IPS-18a (cell line): Measurements from ENCODE around the gene CCDC86.

Experiments
- H3K27ac ChIP-seq: one replicate; pipeline ENCODE4 v1.5.1; 2013; ENCODE audit warnings: low read length
- H3K27me3 ChIP-seq: one replicate; pipeline ENCODE4 v1.6.1; 2013; ENCODE audit warnings: mild to moderate bottlenecking, low read length; ENCODE audit not compliant: control insufficient read depth, insufficient read depth
- H3K36me3 ChIP-seq: one replicate; pipeline ENCODE4 v1.6.1; 2013; ENCODE audit warnings: low read depth, low read length; ENCODE audit not compliant: control insufficient read depth
- H3K4me1 ChIP-seq: one replicate; pipeline ENCODE4 v1.6.1; 2013; ENCODE audit warnings: low read depth, low read length; ENCODE audit not compliant: control insufficient read depth
- H3K4me3 ChIP-seq: one replicate; pipeline ENCODE4 v1.5.1; 2013; ENCODE audit warnings: low read length
- H3K9ac ChIP-seq: one replicate; pipeline ENCODE4 v1.6.1; 2013; ENCODE audit warnings: mild to moderate bottlenecking, low read length, moderate library complexity
- H3K9me3 ChIP-seq: one replicate; pipeline ENCODE4 v1.6.1; 2013; ENCODE audit warnings: low read depth, low read length; ENCODE audit not compliant: control insufficient read depth

The CCDC86 gene

DNA sequence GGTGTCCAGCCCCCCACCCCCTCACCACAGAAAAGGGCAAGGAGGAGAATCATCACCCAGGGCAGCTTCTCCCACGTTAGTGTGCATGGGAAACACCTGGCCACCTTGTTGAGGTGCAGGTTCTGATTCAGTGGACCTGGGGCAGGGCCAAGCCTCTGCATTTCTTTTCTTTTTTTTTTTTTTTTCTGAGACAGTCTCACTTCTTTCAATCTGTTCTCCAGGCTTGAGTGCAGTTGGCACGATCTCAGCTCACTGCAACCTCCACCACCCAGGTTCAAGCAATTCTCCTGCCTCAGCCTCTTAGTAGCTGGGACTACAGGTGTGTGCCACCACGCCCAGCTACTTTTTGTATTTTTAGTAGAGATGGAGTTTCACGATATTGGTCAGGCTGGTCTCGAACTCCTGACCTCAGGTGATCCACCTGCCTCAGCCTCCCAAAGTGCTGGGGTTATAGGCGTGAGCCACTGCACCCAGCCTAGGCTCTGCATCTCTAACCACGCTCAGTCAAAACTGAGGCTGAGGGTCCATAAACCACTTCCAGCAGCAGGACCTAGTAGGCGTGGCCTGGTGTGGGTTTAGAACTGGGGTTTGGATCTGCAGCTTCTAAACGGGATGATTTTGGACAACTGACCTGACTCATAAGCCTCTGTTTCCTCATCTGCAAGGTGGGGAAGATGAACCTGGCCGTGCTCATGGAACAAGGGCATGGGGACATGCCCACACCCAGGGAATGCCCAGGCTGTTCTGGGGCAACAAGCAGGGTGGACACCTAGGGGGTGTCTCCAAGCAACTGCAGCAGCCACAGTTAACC, 26.2 kb downstream of the CCDC86 start:
- H3K36me3 ChIP-seq = no peaks in the 10 kb centered on the region
- no peak overlapping the region for H3K9ac ChIP-seq
- H3K4me1 ChIP-seq = no peaks in the 10 kb centered on the region
- H3K4me3 ChIP-seq = no peak overlapping the region
- no peak overlapping the region for H3K27ac ChIP-seq
- no peaks in the 10 kb centered on the region for H3K9me3 ChIP-seq
- H3K27me3 ChIP-seq = no peaks in the 10 kb centered on the region

DNA sequence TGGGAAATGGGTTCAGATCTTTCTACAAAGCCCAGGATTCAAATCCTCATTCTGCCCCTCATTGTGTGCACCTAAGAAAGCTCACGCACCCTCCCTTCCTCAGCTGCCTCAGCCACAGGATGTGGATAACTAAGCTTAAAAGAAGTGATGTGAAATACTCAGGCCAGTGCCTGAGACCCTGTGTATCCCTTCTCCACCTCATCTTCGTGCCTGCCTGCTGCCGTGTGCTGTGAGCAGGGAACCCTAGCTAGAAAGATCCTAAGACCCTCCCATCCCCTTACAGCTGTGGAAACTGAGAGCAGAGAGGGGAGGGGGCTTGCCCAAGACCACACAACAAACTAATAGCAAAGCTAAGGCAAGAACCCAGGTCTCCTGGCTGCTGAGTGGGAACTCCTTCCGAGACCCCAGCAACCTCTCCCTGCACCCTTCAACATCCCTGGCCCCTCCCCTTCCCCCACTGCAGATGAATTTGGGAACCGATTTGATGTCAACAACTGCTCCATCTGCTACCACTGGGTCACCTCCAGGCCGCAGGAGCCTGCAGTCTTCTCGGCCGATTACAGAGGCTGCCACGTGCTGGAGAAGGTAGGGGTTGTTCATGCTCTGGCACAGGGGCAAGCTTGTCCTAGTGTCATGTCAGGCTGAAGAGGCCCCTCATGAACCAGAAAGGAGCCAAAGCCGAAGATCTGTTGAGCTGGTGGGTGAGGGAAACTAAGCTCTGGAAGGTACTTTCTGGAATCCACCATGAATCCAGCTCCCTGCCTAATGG, 27.0 kb downstream of the CCDC86 start:
- Histone ChIP-seq H3K9me3 (no peaks in the 10 kb centered on the region), H3K36me3 (no peaks in the 10 kb centered on the region), H3K27ac (no peak overlapping the region), H3K9ac (no peak overlapping the region), H3K27me3 (no peaks in the 10 kb centered on the region), H3K4me3 (no peak overlapping the region), H3K4me1 (no peaks in the 10 kb centered on the region)

- no peaks in the 10 kb centered on the region for H3K36me3 ChIP-seq
- H3K4me3 ChIP-seq = no peak overlapping the region
- H3K9me3 ChIP-seq = no peaks in the 10 kb centered on the region
- H3K9ac ChIP-seq = no peak overlapping the region
- no peak overlapping the region for H3K27ac ChIP-seq
- H3K4me1 ChIP-seq = no peaks in the 10 kb centered on the region
- no peaks in the 10 kb centered on the region for H3K27me3 ChIP-seq
Measured at GRCh38 chr11:60869451-60869825, 27.5 kb downstream of the CCDC86 start.

DNA sequence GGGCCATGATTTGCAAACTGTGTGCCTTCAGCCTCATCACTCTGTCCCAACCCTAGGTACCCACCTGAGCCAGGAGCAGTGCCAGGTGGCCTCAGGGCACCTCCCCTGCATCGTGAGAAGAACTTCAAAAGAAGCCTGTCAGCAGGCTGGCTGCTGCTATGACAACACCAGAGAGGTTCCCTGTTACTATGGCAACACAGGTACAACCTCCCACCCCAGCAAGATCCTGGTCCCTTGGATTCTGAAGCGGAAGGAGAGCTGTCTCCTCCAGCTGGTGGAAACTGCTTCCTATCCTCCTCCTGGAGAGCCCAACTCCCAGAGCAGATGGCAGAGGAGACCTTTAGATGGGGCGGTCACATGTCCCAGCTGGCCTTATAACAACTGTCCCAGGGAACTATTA, 28.4 kb downstream of the CCDC86 start:
- Histone ChIP-seq H3K4me3 (no peak overlapping the region), H3K4me1 (no peaks in the 10 kb centered on the region), H3K9ac (no peak overlapping the region), H3K27ac (no peak overlapping the region), H3K27me3 (no peaks in the 10 kb centered on the region), H3K9me3 (no peaks in the 10 kb centered on the region), H3K36me3 (no peaks in the 10 kb centered on the region)

DNA sequence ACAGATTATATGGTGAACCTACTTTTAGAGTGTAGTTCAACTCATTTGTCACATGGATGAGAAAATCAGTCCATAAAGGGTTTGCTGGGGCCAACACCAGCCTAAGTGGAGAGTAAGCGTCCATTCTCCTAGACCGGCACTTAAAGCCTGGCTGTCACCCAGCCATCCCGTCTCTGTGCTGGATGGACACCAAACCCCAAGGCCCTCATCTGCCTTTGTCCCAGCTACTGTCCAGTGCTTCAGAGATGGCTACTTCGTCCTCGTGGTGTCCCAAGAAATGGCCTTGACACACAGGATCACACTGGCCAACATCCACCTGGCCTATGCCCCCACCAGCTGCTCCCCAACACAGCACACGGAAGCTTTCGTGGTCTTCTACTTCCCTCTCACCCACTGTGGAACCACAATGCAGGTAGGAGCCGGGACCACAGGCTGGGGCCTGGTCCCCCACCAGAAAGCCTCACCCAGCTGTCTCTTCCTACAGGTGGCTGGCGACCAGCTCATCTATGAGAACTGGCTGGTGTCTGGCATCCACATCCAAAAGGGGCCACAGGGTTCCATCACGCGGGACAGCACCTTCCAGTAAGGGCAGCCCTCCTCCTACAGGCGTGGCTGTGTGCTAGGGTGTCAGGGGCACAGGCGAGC, 28.9 kb downstream of the CCDC86 start:
- Histone ChIP-seq H3K27me3 (no peaks in the 10 kb centered on the region), H3K27ac (no peak overlapping the region), H3K4me1 (no peaks in the 10 kb centered on the region), H3K4me3 (no peak overlapping the region), H3K9ac (no peak overlapping the region), H3K9me3 (no peaks in the 10 kb centered on the region), H3K36me3 (no peaks in the 10 kb centered on the region)

DNA sequence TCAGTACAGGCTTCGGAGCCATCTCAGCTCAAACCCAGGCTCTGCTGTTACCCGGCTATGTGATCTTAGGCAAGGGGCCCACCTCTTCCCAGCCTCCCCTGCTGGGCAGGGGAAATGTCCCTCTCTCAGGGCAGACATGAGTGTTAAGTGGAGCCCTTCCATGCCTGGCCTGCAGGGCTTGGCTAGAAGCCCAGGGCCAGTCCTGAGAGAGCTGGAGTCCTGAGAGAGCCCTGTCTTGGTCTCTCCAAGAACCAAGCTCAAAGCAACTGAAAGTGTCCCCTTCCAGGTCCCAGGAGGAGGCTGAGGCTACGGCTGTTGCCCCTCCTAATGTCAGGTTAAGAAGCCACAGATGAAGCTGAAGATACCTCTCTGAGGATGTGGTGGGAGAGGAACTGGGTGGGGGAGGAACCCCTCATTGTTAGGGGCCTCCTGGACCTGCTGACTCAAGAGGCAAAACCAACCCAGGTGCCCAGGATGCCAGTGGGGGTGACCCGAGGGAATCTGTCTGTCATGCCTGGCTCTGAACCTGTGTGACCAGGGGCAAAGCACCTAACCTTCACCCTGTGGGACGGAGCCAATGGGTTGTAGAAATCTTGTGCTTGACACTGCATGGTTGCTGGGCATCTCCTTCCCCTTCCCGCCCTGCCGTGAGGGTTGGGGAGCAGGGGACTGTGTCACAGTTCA, 29.6 kb downstream of the CCDC86 start:
- no peaks in the 10 kb centered on the region for H3K9me3 ChIP-seq
- no peaks in the 10 kb centered on the region for H3K27me3 ChIP-seq
- no peaks in the 10 kb centered on the region for H3K4me1 ChIP-seq
- H3K9ac ChIP-seq = no peak overlapping the region
- H3K36me3 ChIP-seq = no peaks in the 10 kb centered on the region
- no peak overlapping the region for H3K4me3 ChIP-seq
- H3K27ac ChIP-seq = no peak overlapping the region

DNA sequence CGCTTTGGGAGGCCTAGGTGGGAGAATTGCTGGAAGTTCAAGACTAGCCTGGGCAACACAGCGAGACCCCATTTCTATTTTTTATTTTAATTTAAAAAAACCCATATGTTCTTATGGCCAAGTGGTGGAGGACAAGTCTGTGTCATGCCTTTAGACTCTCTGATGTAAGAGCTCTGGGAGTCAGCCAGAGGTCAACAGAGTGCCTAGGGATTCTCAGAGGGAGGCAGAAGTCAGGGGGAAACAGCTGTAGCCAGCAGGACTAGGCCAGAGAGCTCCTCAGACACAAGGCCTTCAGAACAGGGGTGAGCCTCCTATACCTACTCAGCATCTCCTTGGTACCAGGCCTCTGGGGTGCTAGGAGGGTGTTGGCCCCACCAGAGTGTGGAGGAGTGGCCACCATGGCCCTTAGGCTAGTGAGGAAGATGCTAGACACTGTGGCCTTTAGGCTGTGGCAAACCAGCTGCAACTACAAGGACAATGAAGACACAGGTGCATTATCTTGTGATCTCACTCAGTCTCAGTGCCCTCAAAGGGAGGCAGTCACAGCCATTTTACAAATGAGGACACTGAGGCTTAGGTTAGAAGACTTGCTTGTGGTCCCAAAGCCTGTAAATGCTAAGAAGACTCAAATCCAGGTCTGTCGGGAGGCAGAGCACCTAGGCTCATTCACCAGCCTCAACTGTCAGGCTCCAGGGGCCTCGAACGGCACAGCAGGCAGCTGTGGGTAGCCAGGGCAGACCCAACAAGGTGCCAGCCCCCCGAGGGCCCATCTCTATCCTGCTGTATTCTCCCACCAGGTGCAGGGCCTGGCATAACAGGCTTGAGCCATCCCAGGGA, 30.4 kb downstream of the CCDC86 start:
- Histone ChIP-seq H3K36me3 (no peaks in the 10 kb centered on the region), H3K4me3 (no peak overlapping the region), H3K27ac (no peak overlapping the region), H3K4me1 (no peaks in the 10 kb centered on the region), H3K27me3 (no peaks in the 10 kb centered on the region), H3K9ac (no peak overlapping the region), H3K9me3 (no peaks in the 10 kb centered on the region)

GRCh38 chr11:60872961-60873524, 31.1 kb downstream of the CCDC86 start:
- no peaks in the 10 kb centered on the region for H3K4me1 ChIP-seq
- no peak overlapping the region for H3K27ac ChIP-seq
- H3K27me3 ChIP-seq = no peaks in the 10 kb centered on the region
- no peaks in the 10 kb centered on the region for H3K9me3 ChIP-seq
- no peaks in the 10 kb centered on the region for H3K36me3 ChIP-seq
- no peak overlapping the region for H3K4me3 ChIP-seq
- no peak overlapping the region for H3K9ac ChIP-seq

DNA sequence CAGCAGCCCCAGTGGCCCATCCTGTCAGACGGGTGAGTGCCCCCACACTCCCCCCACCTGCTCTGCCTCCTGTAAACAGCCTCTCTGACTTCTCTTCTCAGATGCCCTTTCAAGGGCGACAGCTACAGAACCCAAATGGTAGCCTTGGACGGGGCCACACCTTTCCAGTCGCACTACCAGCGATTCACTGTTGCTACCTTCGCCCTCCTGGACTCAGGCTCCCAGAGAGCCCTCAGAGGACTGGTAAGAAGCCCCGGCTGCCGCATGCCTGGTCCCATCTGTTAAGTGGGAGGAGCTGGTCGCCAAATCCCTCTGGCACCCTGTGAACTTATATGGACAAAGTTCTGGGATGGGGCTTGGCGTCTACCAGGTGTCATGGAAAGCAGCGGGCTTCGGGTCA, 31.6 kb downstream of the CCDC86 start:
- Histone ChIP-seq H3K9ac (no peak overlapping the region), H3K9me3 (no peaks in the 10 kb centered on the region), H3K27ac (no peak overlapping the region), H3K4me1 (no peaks in the 10 kb centered on the region), H3K27me3 (no peaks in the 10 kb centered on the region), H3K36me3 (no peaks in the 10 kb centered on the region), H3K4me3 (no peak overlapping the region)

GRCh38 chr11:60874421-60875365, 32.8 kb downstream of the CCDC86 start:
- Histone ChIP-seq H3K9me3 (no peaks in the 10 kb centered on the region), H3K4me3 (no peak overlapping the region), H3K36me3 (peaks cover 4% of the 10 kb centered on the region), H3K9ac (no peak overlapping the region), H3K27ac (no peak overlapping the region), H3K27me3 (no peaks in the 10 kb centered on the region), H3K4me1 (no peaks in the 10 kb centered on the region)
